ENCODE data around the gene RASA2. TPM values are rescaled to one million over a fixed set of nuclear protein-coding genes. Genes with fewer than 3 reads are reported as not detected.

The RASA2 gene
- total RNA-seq, 1 donor from 2014 or later, result 13.2 TPM

- Mint-ChIP-seq H3K27me3 (ENCODE audit: unreplicated experiment) (peaks cover 2% of the 10 kb centered on the region), H3K4me1 (ENCODE audit: low read depth, unreplicated experiment) (peaks cover 23% of the 10 kb centered on the region), H3K27ac (ENCODE audit: unreplicated experiment) (peak overlapping the region; percentile 65), H3K36me3 (ENCODE audit: unreplicated experiment) (peaks cover 11% of the 10 kb centered on the region), H3K4me3 (ENCODE audit: unreplicated experiment) (peak overlapping the region; percentile 6), H3K9me3 (ENCODE audit: unreplicated experiment) (peaks cover 2% of the 10 kb centered on the region)
- TF ChIP-seq CTCF (IDR thresholded peaks at IDR 0.05; ENCODE audit: partially characterized antibody, unreplicated experiment), result no peak
- DNase-seq, result no peak
These were observed 51.0 kb downstream of the RASA2 start for GRCh38 chr3:141537856-141538255.

- Mint-ChIP-seq H3K4me3 (ENCODE audit: unreplicated experiment) (no peak overlapping the region), H3K36me3 (ENCODE audit: unreplicated experiment) (peaks cover 15% of the 10 kb centered on the region), H3K9me3 (ENCODE audit: unreplicated experiment) (peaks cover 2% of the 10 kb centered on the region), H3K27ac (ENCODE audit: unreplicated experiment) (no peak overlapping the region), H3K27me3 (ENCODE audit: unreplicated experiment) (peaks cover 2% of the 10 kb centered on the region), H3K4me1 (ENCODE audit: low read depth, unreplicated experiment) (peaks cover 23% of the 10 kb centered on the region)
- DNase-seq, result no peak
- TF ChIP-seq CTCF (IDR thresholded peaks at IDR 0.05; ENCODE audit: partially characterized antibody, unreplicated experiment), result no peak
These were observed 51.9 kb downstream of the RASA2 start for GRCh38 chr3:141538568-141539240.

- no peak for DNase-seq
- Mint-ChIP-seq H3K27me3 (ENCODE audit: unreplicated experiment) (peaks cover 2% of the 10 kb centered on the region), H3K4me3 (ENCODE audit: unreplicated experiment) (peak overlapping the region; percentile 31), H3K27ac (ENCODE audit: unreplicated experiment) (peak overlapping the region; percentile 56), H3K36me3 (ENCODE audit: unreplicated experiment) (peaks cover 20% of the 10 kb centered on the region), H3K4me1 (ENCODE audit: low read depth, unreplicated experiment) (peaks cover 23% of the 10 kb centered on the region), H3K9me3 (ENCODE audit: unreplicated experiment) (peaks cover 2% of the 10 kb centered on the region)
- no peak for TF ChIP-seq CTCF (IDR thresholded peaks at IDR 0.05; ENCODE audit: partially characterized antibody, unreplicated experiment)
These were observed 52.8 kb downstream of the RASA2 start for GRCh38 chr3:141539431-141540187.

GRCh38 chr3:141540531-141540930 lies 53.7 kb downstream of the RASA2 start:
- H3K4me1 Mint-ChIP-seq (ENCODE audit: low read depth, unreplicated experiment), result peaks cover 23% of the 10 kb centered on the region
- H3K4me3 Mint-ChIP-seq (ENCODE audit: unreplicated experiment), result no peak overlapping the region
- H3K27ac Mint-ChIP-seq (ENCODE audit: unreplicated experiment), result peak overlapping the region; percentile 41
- TF ChIP-seq CTCF (IDR thresholded peaks at IDR 0.05; ENCODE audit: partially characterized antibody, unreplicated experiment), result no peak
- peaks cover 23% of the 10 kb centered on the region for H3K36me3 Mint-ChIP-seq (ENCODE audit: unreplicated experiment)
- DNase-seq, result no peak
- no peaks in the 10 kb centered on the region for H3K9me3 Mint-ChIP-seq (ENCODE audit: unreplicated experiment)
- H3K27me3 Mint-ChIP-seq (ENCODE audit: unreplicated experiment), result peaks cover 2% of the 10 kb centered on the region

Data from glutamatergic neuron (in vitro differentiated cells).